HG03469 (cell line): ENCODE measurements around the gene VSIG10L2.

Experiments
- ATAC-seq: cut with Tn5 transposase; IDR thresholded peaks from one replicate; pipeline ENCODE4 v1.9.1; 2021; ENCODE audit warnings: mild to moderate bottlenecking, moderate library complexity, moderate number of reproducible peaks; ENCODE audit not compliant: unreplicated experiment

Gene VSIG10L2

DNA sequence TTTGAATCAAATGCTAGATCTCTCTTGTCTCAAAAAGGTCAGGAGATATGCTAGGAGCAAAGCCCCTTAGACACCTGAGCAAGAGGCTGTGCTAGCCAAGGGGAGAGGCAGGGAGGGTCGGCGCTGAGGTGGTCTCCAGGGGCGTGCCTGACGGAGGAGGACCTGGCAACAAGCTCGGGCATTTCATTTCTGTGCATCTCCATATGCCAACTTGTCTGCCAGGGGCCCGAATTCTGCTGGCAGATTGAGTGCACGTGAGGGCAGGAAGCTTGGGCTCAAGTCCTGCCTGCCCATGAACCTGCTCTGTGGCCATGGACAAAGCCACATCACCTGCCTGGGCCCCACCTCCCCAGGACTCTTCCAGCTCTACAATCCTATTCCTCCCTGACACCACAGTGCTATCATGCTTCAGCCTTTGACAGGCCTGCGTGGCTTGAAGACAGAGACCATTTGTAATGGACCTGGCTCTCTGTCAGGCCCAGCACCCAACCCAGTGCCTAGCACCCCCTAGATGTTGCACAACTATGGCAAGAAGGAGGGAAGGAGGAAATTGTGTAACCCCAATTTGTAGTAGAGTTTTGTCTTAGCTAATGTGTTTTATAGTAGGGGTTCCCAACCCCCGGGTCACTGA lies 16.3 kb upstream of the VSIG10L2 start:
- no peak for ATAC-seq

GRCh38 chr11:125930076-125930450 lies 15.8 kb upstream of the VSIG10L2 start:
- ATAC-seq, result no peak

DNA sequence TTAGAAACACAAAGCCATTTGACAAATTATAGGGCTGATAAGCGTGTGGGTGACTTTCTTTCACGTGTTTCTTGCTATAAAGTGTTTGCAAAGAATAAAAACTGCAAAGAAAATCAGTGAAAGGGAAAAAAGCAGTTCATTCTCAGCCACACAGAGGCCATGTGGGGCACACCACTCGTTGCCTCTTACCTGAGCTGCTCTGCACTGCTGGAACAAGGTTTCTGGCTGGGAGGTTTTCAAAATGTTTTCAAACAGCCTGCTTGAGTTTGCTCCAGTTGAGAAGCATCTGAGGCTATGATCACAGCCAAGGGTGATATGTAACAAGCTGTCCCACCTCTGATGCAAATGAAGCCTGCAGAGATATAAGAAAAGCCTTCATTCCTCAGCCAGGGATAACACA lies 14.7 kb upstream of the VSIG10L2 start:
- no peak for ATAC-seq

GRCh38 chr11:125931668-125932067 lies 14.2 kb upstream of the VSIG10L2 start:
- no peak for ATAC-seq

DNA sequence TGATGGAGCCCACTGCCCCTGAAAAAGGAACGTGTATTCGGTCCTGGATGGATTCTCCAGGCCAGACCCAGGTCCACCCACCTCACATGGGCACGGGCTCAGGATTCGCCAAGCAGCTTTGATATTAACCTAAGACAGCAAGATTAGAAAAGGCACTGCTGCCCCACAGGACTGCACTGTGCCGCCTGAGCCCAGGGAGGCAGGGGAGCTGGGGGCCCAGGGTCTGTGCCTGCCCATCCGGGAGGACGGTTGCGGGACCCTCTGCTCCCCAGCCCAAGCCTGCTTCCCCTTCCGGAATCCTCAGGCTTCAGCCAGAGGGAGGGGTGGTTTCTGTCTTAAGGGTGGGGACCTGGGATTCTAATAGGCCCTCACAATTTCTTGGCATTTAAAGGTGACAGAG lies 13.5 kb upstream of the VSIG10L2 start:
- no peak for ATAC-seq

- no peak for ATAC-seq
These were observed 12.6 kb upstream of the VSIG10L2 start for GRCh38 chr11:125933030-125933813.

GRCh38 chr11:125934473-125934872 lies 11.4 kb upstream of the VSIG10L2 start:
- ATAC-seq, result no peak

GRCh38 chr11:125935056-125935455 lies 10.8 kb upstream of the VSIG10L2 start:
- no peak for ATAC-seq

- no peak for ATAC-seq
These were observed 10.1 kb upstream of the VSIG10L2 start for GRCh38 chr11:125935618-125936199.

GRCh38 chr11:125938418-125938817 lies 7.4 kb upstream of the VSIG10L2 start:
- no peak for ATAC-seq

GRCh38 chr11:125939081-125939521 lies 6.7 kb upstream of the VSIG10L2 start:
- no peak for ATAC-seq

DNA sequence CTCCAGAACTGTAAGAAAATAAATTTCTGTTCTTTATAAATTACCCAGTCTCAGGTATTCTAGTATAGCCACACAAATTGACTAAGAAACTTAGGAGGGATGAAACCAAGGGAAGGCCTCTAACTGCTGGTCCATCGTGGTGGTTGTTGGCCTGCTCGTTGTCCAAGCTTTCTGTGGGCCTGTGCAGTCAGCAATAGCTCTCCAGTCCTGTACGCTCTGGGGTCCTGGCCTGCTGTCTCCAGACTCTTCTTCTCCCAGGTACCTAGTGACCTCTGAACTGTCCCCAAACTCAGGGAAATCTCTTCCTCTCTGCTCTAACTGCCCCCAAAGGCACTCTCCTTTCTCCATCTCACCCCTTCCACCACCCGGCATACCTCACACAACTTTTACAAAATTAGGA lies 5.7 kb upstream of the VSIG10L2 start:
- ATAC-seq, result no peak

DNA sequence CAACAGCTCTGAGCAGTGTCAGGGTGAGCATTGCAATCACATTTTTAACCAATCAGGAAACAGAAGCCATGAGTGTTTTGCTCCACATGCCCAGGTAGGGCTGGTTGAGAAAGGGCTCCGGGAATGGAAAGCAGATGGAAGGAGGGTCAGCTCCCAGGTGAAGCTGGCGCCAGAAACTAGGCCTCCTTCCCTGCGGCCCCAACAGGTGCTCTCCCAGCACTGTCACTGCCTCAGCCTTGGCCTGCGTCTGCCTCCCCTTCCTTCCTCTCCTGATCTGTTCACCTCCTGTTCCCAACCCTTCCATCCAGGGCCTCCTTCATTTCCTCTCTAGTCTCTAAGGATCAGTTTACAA lies 4.6 kb upstream of the VSIG10L2 start:
- no peak for ATAC-seq

DNA sequence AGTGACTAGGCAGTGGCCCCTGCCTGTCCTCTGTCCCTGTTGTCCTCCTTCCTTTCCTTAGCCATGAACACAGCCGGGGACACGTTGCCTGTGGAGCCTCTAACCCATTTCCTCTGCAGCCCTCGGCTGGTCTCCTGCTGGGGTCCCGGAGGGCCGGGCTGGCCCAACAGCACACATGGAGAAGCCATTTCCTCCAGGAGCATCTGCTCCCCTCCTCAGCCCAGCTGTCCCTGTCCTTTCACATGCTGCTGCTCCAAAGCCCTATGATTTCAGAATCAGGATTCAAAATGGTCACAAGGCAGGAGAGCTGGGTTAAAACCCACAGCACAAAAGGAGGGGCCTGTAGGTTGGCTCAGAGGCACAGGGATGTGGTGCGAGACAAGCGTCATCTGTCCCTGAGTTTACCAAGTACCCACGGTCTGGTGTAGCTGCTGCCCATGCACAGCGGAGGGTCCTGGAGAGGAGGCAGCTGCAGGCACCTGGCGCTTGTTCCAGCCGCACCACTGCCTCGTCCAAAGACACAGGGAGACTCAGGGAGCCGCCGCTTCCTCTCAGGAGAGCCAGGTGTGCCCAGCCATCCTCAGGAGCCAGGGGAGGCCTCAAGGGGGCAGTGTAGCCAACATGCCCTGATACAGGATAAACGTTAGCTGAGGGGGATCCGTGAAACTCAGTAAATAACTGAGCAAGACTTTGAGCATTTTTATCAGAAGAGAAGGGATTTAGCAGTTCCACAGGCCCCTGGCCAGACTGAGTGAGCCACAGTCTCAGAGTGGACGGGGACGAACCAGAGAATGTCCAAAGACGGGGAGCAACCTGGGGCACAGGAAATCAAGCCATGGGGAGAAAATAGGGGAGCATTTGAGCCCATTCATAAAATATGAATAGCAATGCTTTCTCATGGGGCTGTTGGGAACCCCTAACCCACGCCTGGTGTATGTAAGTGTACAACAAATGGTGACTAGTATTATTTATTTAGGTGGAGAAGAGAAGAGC lies 3.9 kb upstream of the VSIG10L2 start:
- no peak for ATAC-seq

DNA sequence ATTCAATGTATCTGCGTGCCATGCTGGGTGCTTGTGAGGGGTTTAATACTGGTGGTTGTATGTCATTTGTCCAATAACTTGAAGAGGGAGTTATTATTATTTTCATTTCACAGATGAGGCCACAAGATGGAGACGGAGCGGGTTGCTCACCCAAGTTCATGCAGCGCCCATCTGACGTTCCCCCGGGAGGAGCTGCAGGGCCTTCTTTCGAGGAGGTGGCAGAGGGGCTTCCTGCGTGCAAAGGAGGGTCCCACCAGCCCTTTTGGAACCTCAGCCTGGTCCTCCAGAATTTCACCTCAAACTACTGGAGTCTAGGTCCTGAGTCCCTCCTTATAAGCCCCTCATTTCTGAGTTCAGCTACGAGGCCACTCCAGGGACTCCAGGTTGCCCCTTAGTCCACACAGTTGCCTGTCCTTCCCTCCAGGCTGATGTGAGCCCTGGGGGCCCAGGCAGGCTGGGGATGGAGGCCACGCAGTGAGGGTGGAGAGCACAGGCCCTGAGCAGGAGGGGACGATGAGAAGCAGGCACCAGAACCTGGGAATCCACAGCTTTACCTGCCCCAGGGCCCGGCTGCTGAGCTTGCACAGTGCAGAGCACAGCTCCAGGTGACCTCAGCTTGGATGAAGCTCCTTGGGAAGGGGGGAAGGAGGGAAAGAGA lies 2.9 kb upstream of the VSIG10L2 start:
- no peak for ATAC-seq

DNA sequence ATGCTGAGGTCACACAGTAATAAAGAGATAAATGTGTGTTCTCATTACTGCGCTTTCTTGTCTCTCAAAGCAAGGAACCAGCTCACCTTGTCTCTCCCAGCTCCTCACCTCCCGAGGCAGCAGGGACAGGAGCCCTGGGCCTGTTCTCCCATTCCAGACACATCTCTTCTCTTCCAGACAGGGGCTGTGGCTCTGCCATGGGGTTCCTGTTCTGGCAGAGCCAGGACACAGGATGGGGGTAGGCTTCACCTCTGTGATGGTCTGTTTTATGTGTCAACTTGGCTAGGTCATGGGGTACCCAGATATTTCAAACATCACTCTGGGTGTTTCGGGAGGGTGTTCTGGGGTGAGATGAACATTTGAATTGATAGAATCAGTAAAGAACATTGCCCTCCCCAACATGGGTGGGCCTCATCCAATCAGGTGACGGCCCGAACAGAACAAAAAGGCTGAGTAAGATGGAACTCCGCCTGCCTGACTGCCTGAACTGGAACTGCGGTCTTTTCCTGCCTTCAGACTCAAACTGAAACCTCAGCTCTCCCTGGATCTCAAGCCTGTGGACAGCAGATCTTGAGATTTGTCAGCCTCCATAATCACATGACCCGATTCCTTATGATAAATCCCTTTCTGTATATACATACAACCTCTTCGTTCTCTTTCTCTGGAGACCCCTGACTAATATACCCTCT lies 2.0 kb upstream of the VSIG10L2 start:
- no peak for ATAC-seq

DNA sequence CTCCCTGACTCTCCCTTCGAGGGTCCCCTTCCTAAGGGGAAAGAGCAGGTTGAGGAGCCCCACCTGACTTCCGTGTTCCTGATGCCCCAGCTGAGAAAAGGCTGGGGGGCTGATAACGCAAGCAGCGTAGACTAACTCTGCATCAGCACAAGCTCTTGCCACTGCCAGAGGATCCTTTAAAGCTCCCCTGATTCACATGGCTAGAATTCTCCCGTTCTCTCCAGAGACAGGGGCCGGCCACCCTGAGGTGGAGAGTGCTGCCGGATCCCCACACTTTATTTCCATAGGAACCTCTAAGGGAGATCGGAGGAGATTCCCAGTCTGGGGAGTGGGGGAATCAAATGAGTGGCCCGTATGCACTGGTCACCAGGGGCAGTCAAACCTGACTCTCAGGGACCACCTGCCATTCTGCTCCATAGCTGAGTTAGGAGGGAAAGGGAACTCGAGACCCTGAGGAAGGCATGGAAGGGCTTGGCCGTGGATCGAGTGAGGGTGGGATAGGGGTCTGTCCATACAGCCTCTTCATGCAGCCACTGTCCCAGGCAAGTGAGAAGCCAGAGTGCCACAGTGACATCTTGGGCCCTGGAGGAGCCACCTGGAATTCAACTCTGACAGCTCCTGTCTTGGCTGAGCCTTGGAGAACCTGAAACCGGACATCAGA lies 1.4 kb upstream of the VSIG10L2 start:
- no peak for ATAC-seq

GRCh38 chr11:125945011-125945796 lies 640 bp upstream of the VSIG10L2 start:
- no peak for ATAC-seq
